ENCODE data around the gene CAP2.

CAP2 gene

GRCh38 chr6:17388365-17388764 is 5.0 kb upstream of the CAP2 start:
- TF ChIP-seq TCF12 (IDR thresholded peaks at IDR 0.05; ENCODE audit: low read depth) (no peak), RAD21 (IDR thresholded peaks at IDR 0.05; ENCODE audit: low read depth) (no peak), MAX (IDR thresholded peaks at IDR 0.05) (no peak), EP300 (IDR thresholded peaks at IDR 0.05; ENCODE audit: borderline replicate concordance) (no peak), YY1 (IDR thresholded peaks at IDR 0.05; ENCODE audit: low read depth) (no peak), TAF1 (IDR thresholded peaks at IDR 0.05; ENCODE audit: low read depth) (no peak), EGR1 (IDR thresholded peaks at IDR 0.05) (no peak), FOXM1 (IDR thresholded peaks at IDR 0.05; ENCODE audit: borderline replicate concordance, low read depth) (no peak), ZBTB7A (IDR thresholded peaks at IDR 0.05; ENCODE audit: low read depth) (no peak), REST (IDR thresholded peaks at IDR 0.05; ENCODE audit: low read depth) (no peak), USF1 (IDR thresholded peaks at IDR 0.05) (no peak), NFIC (IDR thresholded peaks at IDR 0.05) (no peak), CREB1 (IDR thresholded peaks at IDR 0.05; ENCODE audit: low read depth) (no peak), CEBPB (IDR thresholded peaks at IDR 0.05) (no peak), TEAD4 (IDR thresholded peaks at IDR 0.05) (no peak)

- TF ChIP-seq REST (IDR thresholded peaks at IDR 0.05; ENCODE audit: low read depth): no peak
- TF ChIP-seq EGR1 (IDR thresholded peaks at IDR 0.05): no peak
- no peak for TF ChIP-seq MAX (IDR thresholded peaks at IDR 0.05)
- TF ChIP-seq TCF12 (IDR thresholded peaks at IDR 0.05; ENCODE audit: low read depth): no peak
These were observed 4.0 kb upstream of the CAP2 start for GRCh38 chr6:17389274-17389847.

- no peak for TF ChIP-seq TEAD4 (IDR thresholded peaks at IDR 0.05)
- no peak for TF ChIP-seq EGR1 (IDR thresholded peaks at IDR 0.05)
- TF ChIP-seq CEBPB (IDR thresholded peaks at IDR 0.05): no peak
- TF ChIP-seq TCF12 (IDR thresholded peaks at IDR 0.05; ENCODE audit: low read depth): no peak
- TF ChIP-seq CREB1 (IDR thresholded peaks at IDR 0.05; ENCODE audit: low read depth): no peak
These were observed 3.1 kb upstream of the CAP2 start for GRCh38 chr6:17390276-17390675.

- TF ChIP-seq REST (IDR thresholded peaks at IDR 0.05; ENCODE audit: low read depth) (no peak), ZBTB7A (IDR thresholded peaks at IDR 0.05; ENCODE audit: low read depth) (no peak), TEAD4 (IDR thresholded peaks at IDR 0.05) (no peak), YY1 (IDR thresholded peaks at IDR 0.05; ENCODE audit: low read depth) (no peak), FOXM1 (IDR thresholded peaks at IDR 0.05; ENCODE audit: borderline replicate concordance, low read depth) (no peak), NFIC (IDR thresholded peaks at IDR 0.05) (no peak), MAX (IDR thresholded peaks at IDR 0.05) (no peak), CEBPB (IDR thresholded peaks at IDR 0.05) (no peak), TCF12 (IDR thresholded peaks at IDR 0.05; ENCODE audit: low read depth) (no peak), EGR1 (IDR thresholded peaks at IDR 0.05) (no peak), TAF1 (IDR thresholded peaks at IDR 0.05; ENCODE audit: low read depth) (no peak), CREB1 (IDR thresholded peaks at IDR 0.05; ENCODE audit: low read depth) (no peak), USF1 (IDR thresholded peaks at IDR 0.05) (no peak), EP300 (IDR thresholded peaks at IDR 0.05; ENCODE audit: borderline replicate concordance) (no peak), RAD21 (IDR thresholded peaks at IDR 0.05; ENCODE audit: low read depth) (no peak)
These were observed 1.4 kb upstream of the CAP2 start for GRCh38 chr6:17391976-17392375.
